Smooth muscle cell (in vitro differentiated cells): ENCODE results near the gene MAGI3. TPM values are rescaled to one million over a fixed set of nuclear protein-coding genes. Genes with fewer than 3 reads are reported as not detected.
"Not testable (repeated sequence)": the region's sequence is repeated elsewhere in the genome, so short reads cannot be mapped to it uniquely, and the experiment has no call there.

Experiments used
- DNase-seq: peaks from one replicate; lab custom pipeline; 2025; ENCODE audit not compliant: unreplicated experiment; lab: John Stamatoyannopoulos, UW
- H2AFZ ChIP-seq: fragments of 200-600 bp; sonication (generic); 2 replicates; pipeline ENCODE4 v1.6.0; 2016; ENCODE audit warnings: antibody characterized with exemption, low read depth, mild to moderate bottlenecking
- H3F3A ChIP-seq: fragments of 200-600 bp; sonication (generic); 2 replicates; pipeline ENCODE4 v1.6.0; 2017; ENCODE audit warnings: antibody characterized with exemption, low read depth
- H3K27ac ChIP-seq: fragments of 200-600 bp; sonication (generic); 2 replicates; pipeline ENCODE4 v1.5.1; 2016; ENCODE audit warnings: low read depth, mild to moderate bottlenecking
- H3K27me3 ChIP-seq: fragments of 200-600 bp; sonication (generic); 2 replicates; pipeline ENCODE4 v1.6.1; 2016; ENCODE audit warnings: low read depth, mild to moderate bottlenecking
- H3K36me3 ChIP-seq: fragments of 200-600 bp; sonication (generic); 2 replicates; pipeline ENCODE4 v1.5.1; 2016; ENCODE audit warnings: low read depth
- H3K4me1 ChIP-seq: fragments of 200-600 bp; sonication (generic); 2 replicates; pipeline ENCODE4 v1.5.1; 2016; ENCODE audit warnings: low read depth
- H3K4me2 ChIP-seq: fragments of 200-600 bp; sonication (generic); 2 replicates; pipeline ENCODE4 v1.6.0; 2016; ENCODE audit warnings: mild to moderate bottlenecking
- H3K4me3 ChIP-seq: fragments of 200-600 bp; sonication (generic); 2 replicates; pipeline ENCODE4 v1.5.1; 2016; ENCODE audit warnings: mild to moderate bottlenecking
- H3K79me2 ChIP-seq: fragments of 200-600 bp; sonication (generic); 2 replicates; pipeline ENCODE4 v1.6.0; 2016; ENCODE audit warnings: low read depth, mild to moderate bottlenecking
- H3K9ac ChIP-seq: fragments of 200-600 bp; sonication (generic); 2 replicates; pipeline ENCODE4 v1.6.0; 2016; ENCODE audit warnings: low read depth
- H3K9me3 ChIP-seq: fragments of 200-600 bp; sonication (generic); replicated peaks from 2 replicates; pipeline ENCODE4 v1.5.1; 2016; ENCODE audit warnings: low read depth
- H4K20me1 ChIP-seq: fragments of 200-600 bp; sonication (generic); 2 replicates; pipeline ENCODE4 v1.6.0; 2016; ENCODE audit warnings: low read depth
- CTCF ChIP-seq: fragments of 200-600 bp; sonication (generic); IDR thresholded peaks from 2 replicates; pipeline ENCODE4 v1.5.1; 2017; ENCODE audit warnings: borderline replicate concordance, mild to moderate bottlenecking, antibody characterized with exemption; ENCODE audit not compliant: insufficient read depth, poor library complexity, severe bottlenecking
- WGBS: methylation state at CpG from one replicate; pipeline ENCODE4 v1.1.7; 2016; ENCODE audit warnings: low lambda C conversion rate; 5-methylcytosine and 5-hydroxymethylcytosine counted together
- polyA plus RNA-seq: library from polyadenylated mRNA; unstranded; fragments of >200 nt; fragmentation: Nextera tagmentation; extraction: Ambion mirVana; gene quantifications from 2 replicates; pipeline ENCODE4 v1.2.1, GENCODE V29; 2016
- total RNA-seq: library from RNA; depleted of rRNA; stranded (reverse); fragments of >200 nt; gene quantifications from 2 replicates; pipeline ENCODE4 v1.2.3, GENCODE V29; 2014

Gene MAGI3
- total and polyA plus RNA-seq, 2 experiments from 2014 or later, result 10.9 to 19.1 TPM

GRCh38 chr1:113565621-113566020 lies 175.3 kb downstream of the MAGI3 start:
- no peak for TF ChIP-seq CTCF
- H3K9me3 ChIP-seq, result peaks cover 11% of the 10 kb centered on the region
- no peak overlapping the region for H3K27ac ChIP-seq
- H3K36me3 ChIP-seq, result peaks cover 14% of the 10 kb centered on the region
- H2AFZ ChIP-seq, result no peak overlapping the region
- no peak overlapping the region for H3K4me2 ChIP-seq
- no peak overlapping the region for H3K4me3 ChIP-seq
- no peaks in the 10 kb centered on the region for H3K4me1 ChIP-seq
- H3F3A ChIP-seq, result no peaks in the 10 kb centered on the region
- no peaks in the 10 kb centered on the region for H4K20me1 ChIP-seq
- H3K27me3 ChIP-seq, result no peaks in the 10 kb centered on the region
- no peak for DNase-seq
- no peaks in the 10 kb centered on the region for H3K79me2 ChIP-seq
- no peak overlapping the region for H3K9ac ChIP-seq

- Histone ChIP-seq H3K4me3 (no peak overlapping the region), H3K4me1 (no peaks in the 10 kb centered on the region), H4K20me1 (no peaks in the 10 kb centered on the region), H3K9ac (no peak overlapping the region), H3F3A (no peaks in the 10 kb centered on the region), H2AFZ (no peak overlapping the region), H3K4me2 (no peak overlapping the region), H3K9me3 (peaks cover 11% of the 10 kb centered on the region), H3K27me3 (no peaks in the 10 kb centered on the region), H3K36me3 (peaks cover 14% of the 10 kb centered on the region), H3K27ac (no peak overlapping the region), H3K79me2 (peaks cover 5% of the 10 kb centered on the region)
- no peak for DNase-seq
- TF ChIP-seq CTCF, result no peak
Measured at GRCh38 chr1:113567427-113567826, 177.1 kb downstream of the MAGI3 start.

GRCh38 chr1:113575744-113576260 lies 185.5 kb downstream of the MAGI3 start:
- not testable (repeated sequence) for H3K27ac ChIP-seq, H3K4me1 ChIP-seq

GRCh38 chr1:113576271-113576670 lies 186.0 kb downstream of the MAGI3 start:
- no peak overlapping the region for H2AFZ ChIP-seq
- H3K4me2 ChIP-seq, result no peak overlapping the region
- DNase-seq, result no peak
- TF ChIP-seq CTCF, result no peak
- H3K9me3 ChIP-seq, result no peaks in the 10 kb centered on the region
- H3K27ac ChIP-seq, result no peak overlapping the region
- no peaks in the 10 kb centered on the region for H4K20me1 ChIP-seq
- H3K27me3 ChIP-seq, result no peaks in the 10 kb centered on the region
- H3K9ac ChIP-seq, result no peak overlapping the region
- no peaks in the 10 kb centered on the region for H3K36me3 ChIP-seq
- H3F3A ChIP-seq, result no peaks in the 10 kb centered on the region
- H3K4me3 ChIP-seq, result no peak overlapping the region
- peaks cover 30% of the 10 kb centered on the region for H3K79me2 ChIP-seq
- 93% methylated on average over 6 of the region's 6 CpGs for WGBS
- H3K4me1 ChIP-seq, result no peaks in the 10 kb centered on the region

More at GRCh38 chr1:113575744-113576260, 185.5 kb downstream of the MAGI3 start:
- not testable (repeated sequence) for H3K9me3 ChIP-seq, DNase-seq, H2AFZ ChIP-seq, H3K9ac ChIP-seq, H3K4me3 ChIP-seq, H4K20me1 ChIP-seq, H3K4me2 ChIP-seq, H3K27me3 ChIP-seq, H3K36me3 ChIP-seq, H3F3A ChIP-seq
- 99% methylated on average over 6 of the region's 6 CpGs for WGBS
- peaks cover 30% of the 10 kb centered on the region for H3K79me2 ChIP-seq
